Natural killer cell (primary cell): Measurements from ENCODE around the gene RAD51AP1. TPM values are rescaled to one million over a fixed set of nuclear protein-coding genes. Genes with fewer than 3 reads are reported as not detected.

Experiments used
- ATAC-seq, 3 donors: fragments of 150-1000 bp in 2 of 3; fragments of 200-7000 bp in 1 of 3; cut with Tn5 transposase; 1 replicate in 1 of 3; 2 replicates in 2 of 3; pipeline ENCODE4 v1.10.0; 2021; ENCODE audit warnings: mild to moderate bottlenecking in 2 of 3, moderate library complexity in 2 of 3
- DNase-seq, 2 donors: peaks; one replicate each; pipeline versions ENCODE4 v3.0.0 to v3.0.0-alpha.2; 2013 to 2021; ENCODE audit warnings: mixed read lengths in 1 of 2
- H3K27ac ChIP-seq: one replicate; pipeline ENCODE4 v1.5.1; 2013; ENCODE audit warnings: mild to moderate bottlenecking, low read length
- H3K27me3 ChIP-seq: one replicate; pipeline ENCODE4 v1.6.1; 2013; ENCODE audit warnings: low read length; ENCODE audit not compliant: control insufficient read depth, insufficient read depth
- H3K36me3 ChIP-seq: one replicate; pipeline ENCODE4 v1.6.1; 2013; ENCODE audit warnings: low read length; ENCODE audit not compliant: control insufficient read depth, insufficient read depth
- H3K4me1 ChIP-seq: one replicate; pipeline ENCODE4 v1.6.1; 2013; ENCODE audit warnings: low read length; ENCODE audit not compliant: control insufficient read depth, insufficient read depth
- H3K4me3 ChIP-seq: one replicate; pipeline ENCODE4 v1.5.1; 2013; ENCODE audit warnings: low read length
- H3K9me3 ChIP-seq: one replicate; pipeline ENCODE4 v1.6.1; 2013; ENCODE audit warnings: low read length; ENCODE audit not compliant: control insufficient read depth, insufficient read depth
- H3K27ac Mint-ChIP-seq, 2 donors: one replicate each; pipeline ENCODE4 v1.8.0; 2022; ENCODE audit warnings: mild to moderate bottlenecking in 2 of 2, mixed read lengths in 2 of 2, moderate library complexity in 1 of 2
- H3K27me3 Mint-ChIP-seq, 2 donors: one replicate each; pipeline ENCODE4 v1.8.0; 2022; ENCODE audit warnings: low read depth in 2 of 2, mixed read lengths in 2 of 2
- H3K36me3 Mint-ChIP-seq: one replicate; pipeline ENCODE4 v1.8.0; 2022; ENCODE audit warnings: mixed read lengths
- H3K4me1 Mint-ChIP-seq, 2 donors: one replicate each; pipeline ENCODE4 v1.8.0; 2022; ENCODE audit warnings: mixed read lengths in 2 of 2
- H3K4me3 Mint-ChIP-seq: one replicate; pipeline ENCODE4 v1.8.0; 2022; ENCODE audit warnings: mild to moderate bottlenecking, moderate library complexity, mixed read lengths
- H3K9me3 Mint-ChIP-seq, 2 donors: one replicate each; pipeline ENCODE4 v1.8.0; 2022; ENCODE audit warnings: mixed read lengths in 2 of 2
- WGBS: methylation state at CpG from one replicate; pipeline ENCODE4 v1.1.7; 2013; ENCODE audit warnings: missing lambda C conversion rate; ENCODE audit not compliant: insufficient coverage; 5-methylcytosine and 5-hydroxymethylcytosine counted together
- intact Hi-C: fragments of 100-400 bp; cut with micrococcal nuclease; formaldehyde crosslinking; loops from one replicate; pipeline ENCODE4 v1.14.2; 2022
- total RNA-seq, 4 donors: library from RNA; stranded (reverse); fragments of 120-200 nt in 1 of 4; gene quantifications; one replicate each; pipeline versions ENCODE4 v1.2.3 to v1.2.4, GENCODE V29; 2013 to 2022
- TF ChIP-seq, protein P1 (sequence below): fragments of 200-600 bp; IDR thresholded peaks from one replicate; pipeline ENCODE4 v1.8.0; 2022; ENCODE audit warnings: antibody characterized with exemption

RAD51AP1 gene
- total RNA-seq, 3 donors from 2014 or later (not counting 1 experiment from before 2014, with no cell fraction given) = 3.4 to 5.4 (median 5.2) TPM

DNA sequence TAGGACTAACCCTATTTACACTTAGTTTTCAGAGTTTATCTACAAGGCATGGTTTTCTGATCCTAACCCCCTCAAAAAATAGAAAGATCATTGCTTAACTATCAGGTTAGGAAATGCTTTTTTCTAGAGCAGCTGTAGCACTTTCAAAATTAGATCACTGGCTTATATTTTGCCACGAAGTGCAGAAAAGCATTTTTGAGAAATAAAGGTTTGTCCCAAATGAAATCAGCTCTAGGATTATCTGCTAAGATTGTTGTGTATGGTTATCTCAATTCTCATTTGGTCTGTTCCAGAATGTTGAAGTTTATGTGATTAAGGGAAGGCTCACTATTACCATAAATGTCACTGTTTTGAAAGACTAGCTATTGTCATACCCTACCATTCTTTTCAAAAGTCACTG, 13.5 kb downstream of the RAD51AP1 start:
- intact Hi-C loops = no loop called here
- H3K4me1 Mint-ChIP-seq = no peaks in the 10 kb centered on the region
- no peak for DNase-seq
- no peaks in the 10 kb centered on the region for H3K27me3 Mint-ChIP-seq
- Histone ChIP-seq H3K36me3 (no peaks in the 10 kb centered on the region), H3K4me3 (no peak overlapping the region), H3K9me3 (no peaks in the 10 kb centered on the region), H3K27ac (no peak overlapping the region), H3K4me1 (no peaks in the 10 kb centered on the region), H3K27me3 (no peaks in the 10 kb centered on the region)
- WGBS = 93% methylated on average over 1 of the region's 1 CpG
- TF ChIP-seq, protein P1, sequence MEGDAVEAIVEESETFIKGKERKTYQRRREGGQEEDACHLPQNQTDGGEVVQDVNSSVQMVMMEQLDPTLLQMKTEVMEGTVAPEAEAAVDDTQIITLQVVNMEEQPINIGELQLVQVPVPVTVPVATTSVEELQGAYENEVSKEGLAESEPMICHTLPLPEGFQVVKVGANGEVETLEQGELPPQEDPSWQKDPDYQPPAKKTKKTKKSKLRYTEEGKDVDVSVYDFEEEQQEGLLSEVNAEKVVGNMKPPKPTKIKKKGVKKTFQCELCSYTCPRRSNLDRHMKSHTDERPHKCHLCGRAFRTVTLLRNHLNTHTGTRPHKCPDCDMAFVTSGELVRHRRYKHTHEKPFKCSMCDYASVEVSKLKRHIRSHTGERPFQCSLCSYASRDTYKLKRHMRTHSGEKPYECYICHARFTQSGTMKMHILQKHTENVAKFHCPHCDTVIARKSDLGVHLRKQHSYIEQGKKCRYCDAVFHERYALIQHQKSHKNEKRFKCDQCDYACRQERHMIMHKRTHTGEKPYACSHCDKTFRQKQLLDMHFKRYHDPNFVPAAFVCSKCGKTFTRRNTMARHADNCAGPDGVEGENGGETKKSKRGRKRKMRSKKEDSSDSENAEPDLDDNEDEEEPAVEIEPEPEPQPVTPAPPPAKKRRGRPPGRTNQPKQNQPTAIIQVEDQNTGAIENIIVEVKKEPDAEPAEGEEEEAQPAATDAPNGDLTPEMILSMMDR = no peak
- no peak overlapping the region for H3K27ac Mint-ChIP-seq
- no peak for ATAC-seq
- H3K9me3 Mint-ChIP-seq = no peaks in the 10 kb centered on the region
- no peaks in the 10 kb centered on the region for H3K36me3 Mint-ChIP-seq
- H3K4me3 Mint-ChIP-seq = no peak overlapping the region

DNA sequence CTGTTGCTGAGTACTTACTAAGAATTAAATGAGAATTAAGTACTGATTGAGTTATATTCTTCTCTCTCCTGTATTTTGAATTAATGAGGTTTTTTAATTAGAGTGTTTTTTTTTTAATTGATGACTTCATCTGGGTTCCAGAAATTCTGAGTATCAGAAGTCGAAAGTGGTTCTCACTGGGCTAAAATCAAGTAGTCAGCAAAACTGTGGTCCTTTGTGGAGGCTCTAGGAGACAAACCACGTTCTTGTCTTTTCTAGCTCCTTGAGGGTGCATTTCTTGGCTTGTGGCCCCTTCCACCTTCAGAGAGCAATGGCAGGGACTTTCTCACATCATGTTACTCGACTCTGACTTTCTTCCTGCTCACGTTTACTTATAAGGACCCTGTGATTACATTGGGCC, 15.3 kb downstream of the RAD51AP1 start:
- H3K27ac Mint-ChIP-seq = no peak overlapping the region
- H3K4me1 Mint-ChIP-seq = no peaks in the 10 kb centered on the region
- no peak overlapping the region for H3K4me3 Mint-ChIP-seq
- Histone ChIP-seq H3K4me1 (no peaks in the 10 kb centered on the region), H3K27me3 (no peaks in the 10 kb centered on the region), H3K27ac (no peak overlapping the region), H3K36me3 (no peaks in the 10 kb centered on the region), H3K9me3 (no peaks in the 10 kb centered on the region), H3K4me3 (no peak overlapping the region)
- H3K27me3 Mint-ChIP-seq = no peaks in the 10 kb centered on the region
- H3K36me3 Mint-ChIP-seq = no peaks in the 10 kb centered on the region
- TF ChIP-seq, protein P1 = no peak
- 98% methylated on average over 4 of the region's 4 CpGs for WGBS
- no peak for DNase-seq
- ATAC-seq = no peak
- intact Hi-C loops = no loop called here
- H3K9me3 Mint-ChIP-seq = no peaks in the 10 kb centered on the region

DNA sequence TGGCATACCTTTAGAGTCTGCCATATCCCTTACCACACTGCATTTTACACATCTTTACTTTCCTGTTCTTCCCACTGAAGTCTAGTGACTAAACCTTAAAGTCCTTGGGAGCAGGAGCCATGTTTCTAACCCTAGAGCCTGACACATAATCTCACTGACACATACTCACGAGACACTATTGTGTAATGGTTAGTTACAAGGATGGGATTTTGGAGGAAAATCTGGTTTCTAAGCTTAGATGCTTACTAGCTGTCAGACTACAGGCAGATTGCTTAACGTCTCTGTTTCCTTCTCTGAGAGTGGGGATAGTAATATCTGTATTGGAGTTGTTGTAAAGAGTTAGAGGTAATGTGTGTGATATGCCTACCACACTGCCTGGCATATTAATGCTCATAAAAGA, 17.1 kb downstream of the RAD51AP1 start:
- TF ChIP-seq, protein P1 = no peak
- Histone ChIP-seq H3K27me3 (no peaks in the 10 kb centered on the region), H3K27ac (no peak overlapping the region), H3K9me3 (no peaks in the 10 kb centered on the region), H3K4me1 (no peaks in the 10 kb centered on the region), H3K36me3 (no peaks in the 10 kb centered on the region), H3K4me3 (no peak overlapping the region)
- intact Hi-C loops = no loop called here
- Mint-ChIP-seq H3K9me3 (no peaks in the 10 kb centered on the region), H3K4me1 (no peaks in the 10 kb centered on the region), H3K4me3 (no peak overlapping the region), H3K27ac (no peak overlapping the region), H3K27me3 (no peaks in the 10 kb centered on the region), H3K36me3 (no peaks in the 10 kb centered on the region)
- no peak for DNase-seq
- no peak for ATAC-seq
- WGBS = 96% methylated on average over 2 of the region's 2 CpGs

DNA sequence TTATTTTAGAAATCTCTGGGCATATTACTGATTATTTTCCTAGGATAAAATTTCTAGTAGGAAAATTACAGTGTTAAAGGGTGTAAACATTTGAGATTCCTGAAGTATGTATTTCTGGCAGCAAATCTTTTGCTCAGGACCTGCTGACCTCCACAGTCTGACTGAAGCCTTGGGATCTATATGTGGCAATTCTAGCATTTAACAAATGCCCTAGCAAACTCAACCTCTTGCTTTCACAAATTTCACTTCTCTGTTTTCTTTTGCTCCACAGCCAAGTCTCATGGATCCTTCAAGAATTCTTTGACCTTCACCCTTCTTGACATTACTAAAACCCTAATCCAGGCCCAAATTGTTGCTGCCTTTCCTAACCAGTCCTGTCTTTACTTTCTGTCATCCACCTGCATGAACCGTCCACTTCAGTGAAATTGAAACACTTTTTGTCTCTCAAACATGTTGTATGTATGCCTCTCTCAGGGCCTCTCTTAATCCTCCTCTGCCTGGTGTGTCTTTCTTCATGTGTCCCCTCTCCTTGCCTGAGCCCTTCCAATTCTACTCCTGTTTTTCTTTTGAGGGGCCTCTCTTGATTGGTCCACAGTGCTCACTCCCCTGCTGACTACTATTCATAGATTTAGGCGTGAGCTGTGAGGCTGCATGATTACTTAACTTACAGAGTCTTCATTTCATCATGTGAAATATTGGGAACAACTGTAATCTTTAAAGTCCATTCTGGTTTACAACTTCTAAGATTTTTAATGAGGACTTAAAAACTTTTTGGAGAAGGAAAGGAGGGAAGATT, 18.2 kb downstream of the RAD51AP1 start:
- Mint-ChIP-seq H3K4me3 (no peak overlapping the region), H3K27me3 (no peaks in the 10 kb centered on the region), H3K4me1 (peaks cover 3% of the 10 kb centered on the region in 2 donors), H3K9me3 (no peaks in the 10 kb centered on the region), H3K27ac (no peak overlapping the region), H3K36me3 (no peaks in the 10 kb centered on the region)
- Histone ChIP-seq H3K4me3 (no peak overlapping the region), H3K27me3 (no peaks in the 10 kb centered on the region), H3K27ac (no peak overlapping the region), H3K9me3 (no peaks in the 10 kb centered on the region), H3K4me1 (peaks cover 5% of the 10 kb centered on the region), H3K36me3 (no peaks in the 10 kb centered on the region)
- intact Hi-C loops = no loop called here
- TF ChIP-seq, protein P1 = no peak
- WGBS = 100% methylated on average over 2 of the region's 2 CpGs
- ATAC-seq = no peak
- DNase-seq = no peak
